ENCODE results near the gene NAA60. TPM values are rescaled to one million over a fixed set of nuclear protein-coding genes. Genes with fewer than 3 reads are reported as not detected.

The NAA60 gene
- total and polyA plus RNA-seq, 2 experiments from 2014 or later = 32.4 to 36.5 TPM

GRCh38 chr16:3487521-3488410 lies 44.3 kb downstream of the NAA60 start:
- Mint-ChIP-seq H3K4me1 (no peaks in the 10 kb centered on the region), H3K4me3 (no peak overlapping the region), H3K9me3 (no peaks in the 10 kb centered on the region), H3K36me3 (ENCODE audit: low read depth) (peaks cover 19% of the 10 kb centered on the region), H3K27me3 (ENCODE audit: insufficient read depth, low read depth, poor library complexity) (peaks cover 12% of the 10 kb centered on the region), H3K27ac (no peak overlapping the region)
- Histone ChIP-seq H3F3A (replicated peaks; ENCODE audit: low read depth) (no peaks in the 10 kb centered on the region), H2AFZ (no peak overlapping the region), H3K36me3 (ENCODE audit: insufficient read depth) (peaks cover 9% of the 10 kb centered on the region; the same call in 1 of the 2 replicates), H3K4me3 (no peak overlapping the region), H4K20me1 (replicated peaks; ENCODE audit: insufficient read depth) (no peaks in the 10 kb centered on the region), H3K4me2 (no peak overlapping the region), H3K79me2 (replicated peaks; ENCODE audit: insufficient read depth) (no peaks in the 10 kb centered on the region), H3K27ac (ENCODE audit: low read depth) (no peak overlapping the region), H3K4me1 (ENCODE audit: insufficient read depth) (no peaks in the 10 kb centered on the region), H3K9me2 (ENCODE audit: insufficient read depth) (no peaks in the 10 kb centered on the region), H3K27me3 (ENCODE audit: insufficient read depth) (no peaks in the 10 kb centered on the region)
- peak; percentile 27 for ATAC-seq
- DNase-seq (ENCODE audit: low spot score) = peak; percentile 37
- TF ChIP-seq CTCF (conservative IDR thresholded peaks at IDR 0.05; ENCODE audit: low read depth in 2 of 2) = peak in 1 of 2 experiments; percentile 28; a peak in 1 of 4 replicates
- no peak for TF ChIP-seq ZNF331 (CRISPR knock-in tag; IDR thresholded peaks at IDR 0.05; ENCODE audit: low read depth)
- TF ChIP-seq ZNF462 (CRISPR knock-in tag; IDR thresholded peaks at IDR 0.05) = no peak
- TF ChIP-seq STAT1 (IDR thresholded peaks at IDR 0.05; ENCODE audit: unreplicated experiment) = no peak

Measured in GM23338 (cell line).